Right atrium auricular region (tissue), 2 donors: ENCODE measurements around the gene KIF20A. TPM values are rescaled to one million over a fixed set of nuclear protein-coding genes. Genes with fewer than 3 reads are reported as not detected.

Experiments used
- DNase-seq: peaks from one replicate; pipeline ENCODE4 v3.0.0-alpha.2; 2019; ENCODE audit warnings: low spot score
- H3K27ac ChIP-seq, 2 donors: fragments of 200-600 bp; sonication (generic); 1 replicate in 1 of 2; 2 replicates in 1 of 2; pipeline ENCODE4 v1.5.1; 2016 to 2019
- H3K27me3 ChIP-seq, 2 donors: fragments of 200-600 bp; sonication (generic); one replicate each; pipeline versions ENCODE4 v1.5.1 to v1.6.0; 2017 to 2019
- H3K36me3 ChIP-seq: fragments of 200-600 bp; sonication (generic); one replicate; pipeline ENCODE4 v1.5.1; 2016
- H3K4me1 ChIP-seq, 2 donors: fragments of 200-600 bp; sonication (generic); one replicate each; pipeline versions ENCODE4 v1.5.1 to v1.6.0; 2017 to 2019
- H3K4me3 ChIP-seq, 2 donors: fragments of 200-600 bp; sonication (generic); 1 replicate in 1 of 2; 2 replicates in 1 of 2; pipeline ENCODE4 v1.5.1; 2017 to 2019; ENCODE audit warnings: mild to moderate bottlenecking in 1 of 2, moderate library complexity in 1 of 2
- H3K9me3 ChIP-seq, 2 donors: fragments of 200-600 bp; sonication (generic); one replicate each; pipeline ENCODE4 v1.5.1; 2019
- total RNA-seq, 2 donors: library from RNA; depleted of rRNA; stranded (reverse); fragments of >200 nt; gene quantifications; one replicate each; pipeline ENCODE4 v1.1.0, GENCODE V29; 2016
- TF ChIP-seq, protein P1 (sequence below), 2 donors: fragments of 200-600 bp; sonication (generic); IDR thresholded peaks; one replicate each; pipeline ENCODE4 v1.5.1; 2019; ENCODE audit warnings: antibody characterized with exemption in 2 of 2

KIF20A gene
- total RNA-seq, result 1 to 10 TPM in 1 of 2 donors, under 1 TPM in 1; 0.12 to 4.3 TPM

DNA sequence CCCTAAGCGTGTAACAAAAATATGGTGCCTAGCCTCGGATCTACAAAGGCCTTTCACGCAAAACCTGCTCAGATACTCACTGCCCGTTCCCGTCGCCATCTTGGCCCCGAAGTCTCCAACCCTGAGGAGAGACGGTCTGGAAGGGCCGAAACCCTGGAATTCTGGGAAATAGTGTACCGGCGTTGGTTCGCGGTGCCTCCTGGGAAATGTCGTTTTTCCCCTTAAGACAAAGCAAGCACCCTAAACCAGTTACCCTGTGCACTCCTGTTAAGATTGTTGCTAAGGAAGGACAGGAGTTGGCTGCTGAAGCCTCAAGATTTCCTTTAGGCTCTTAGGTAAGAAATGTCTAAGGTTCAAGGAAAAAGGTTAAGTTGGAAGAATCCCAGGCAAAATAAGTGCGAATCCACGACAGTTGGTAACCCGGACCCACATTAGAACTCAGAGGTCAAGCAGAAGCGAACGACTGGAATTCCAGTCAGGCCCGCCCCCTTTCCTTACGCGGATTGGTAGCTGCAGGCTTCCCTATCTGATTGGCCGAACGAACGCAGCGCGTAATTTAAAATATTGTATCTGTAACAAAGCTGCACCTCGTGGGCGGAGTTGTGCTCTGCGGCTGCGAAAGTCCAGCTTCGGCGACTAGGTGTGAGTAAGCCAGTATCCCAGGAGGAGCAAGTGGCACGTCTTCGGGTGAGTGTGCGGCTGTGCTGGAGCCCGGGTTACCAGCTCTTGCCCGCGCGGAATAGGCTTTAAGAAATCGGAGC lies at the start of gene KIF20A, which contains the start of gene BRD8:
Gene KIF20A, plus strand, starts transcription at position 597 of the 761 bp plus-strand sequence. CDS start 569 bp downstream, outside the sequence.
Gene BRD8, minus strand, starts transcription at position 115 of the 761 bp plus-strand sequence. Its CDS starts 16 bp downstream, at position 99.
- DNase-seq, result peak; percentile 98
- Histone ChIP-seq H3K9me3 (no peaks in the 10 kb centered on the region), H3K27ac (peak within 1 kb of the TSS; percentile 89 to 91), H3K27me3 (no peaks in the 10 kb centered on the region), H3K4me1 (peaks cover 0 to 19% of the 10 kb centered on the region in 2 donors), H3K4me3 (peak within 1 kb of the TSS; percentile 77 to 94), H3K36me3 (peaks cover 23% of the 10 kb centered on the region)
- TF ChIP-seq, protein P1, sequence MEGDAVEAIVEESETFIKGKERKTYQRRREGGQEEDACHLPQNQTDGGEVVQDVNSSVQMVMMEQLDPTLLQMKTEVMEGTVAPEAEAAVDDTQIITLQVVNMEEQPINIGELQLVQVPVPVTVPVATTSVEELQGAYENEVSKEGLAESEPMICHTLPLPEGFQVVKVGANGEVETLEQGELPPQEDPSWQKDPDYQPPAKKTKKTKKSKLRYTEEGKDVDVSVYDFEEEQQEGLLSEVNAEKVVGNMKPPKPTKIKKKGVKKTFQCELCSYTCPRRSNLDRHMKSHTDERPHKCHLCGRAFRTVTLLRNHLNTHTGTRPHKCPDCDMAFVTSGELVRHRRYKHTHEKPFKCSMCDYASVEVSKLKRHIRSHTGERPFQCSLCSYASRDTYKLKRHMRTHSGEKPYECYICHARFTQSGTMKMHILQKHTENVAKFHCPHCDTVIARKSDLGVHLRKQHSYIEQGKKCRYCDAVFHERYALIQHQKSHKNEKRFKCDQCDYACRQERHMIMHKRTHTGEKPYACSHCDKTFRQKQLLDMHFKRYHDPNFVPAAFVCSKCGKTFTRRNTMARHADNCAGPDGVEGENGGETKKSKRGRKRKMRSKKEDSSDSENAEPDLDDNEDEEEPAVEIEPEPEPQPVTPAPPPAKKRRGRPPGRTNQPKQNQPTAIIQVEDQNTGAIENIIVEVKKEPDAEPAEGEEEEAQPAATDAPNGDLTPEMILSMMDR (IDR thresholded peaks at IDR 0.05), result no peak

DNA sequence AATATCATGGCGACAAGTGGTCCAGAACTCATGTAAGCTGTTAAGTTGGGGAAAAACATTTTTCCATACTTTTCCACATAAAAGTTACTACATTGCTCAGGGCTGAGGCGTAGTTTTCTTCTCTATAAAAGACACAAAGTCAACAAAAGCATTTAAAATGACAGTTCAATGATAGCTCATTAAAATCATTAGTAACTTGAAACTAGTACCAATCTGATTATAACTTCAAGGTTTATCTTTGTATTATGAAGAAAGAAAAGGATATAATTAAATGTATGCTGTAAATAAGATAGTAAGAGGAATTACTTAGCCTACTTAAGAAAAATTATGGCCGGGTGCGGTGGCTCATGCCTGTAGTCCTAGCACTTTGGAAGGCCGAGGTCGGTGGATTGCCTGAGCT lies 49.6 kb upstream of the KIF20A start:
- Histone ChIP-seq H3K27me3 (no peaks in the 10 kb centered on the region), H3K9me3 (no peaks in the 10 kb centered on the region), H3K4me3 (no peak overlapping the region), H3K27ac (no peak overlapping the region), H3K4me1 (no peaks in the 10 kb centered on the region), H3K36me3 (no peaks in the 10 kb centered on the region)
- TF ChIP-seq, protein P1 (IDR thresholded peaks at IDR 0.05), result no peak
- no peak for DNase-seq

DNA sequence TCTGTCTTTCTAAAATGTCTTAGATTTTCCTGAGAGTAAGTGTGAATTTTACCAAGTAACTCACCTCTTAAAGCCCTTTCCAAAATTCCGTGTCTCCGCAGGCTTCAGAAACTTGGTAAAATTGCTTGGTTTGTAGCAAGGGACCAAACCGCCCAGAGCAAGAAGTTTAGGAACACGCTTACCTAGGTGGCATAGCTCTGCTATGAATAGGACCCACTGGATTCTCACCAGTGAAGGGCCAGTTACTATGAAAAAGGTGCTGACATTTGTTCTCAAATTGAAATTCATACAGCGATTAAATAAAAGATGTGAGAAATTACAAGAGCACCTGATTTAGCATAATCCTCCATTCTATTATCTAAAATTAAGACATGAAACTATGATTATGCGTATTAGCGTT lies 46.4 kb upstream of the KIF20A start:
- TF ChIP-seq, protein P1 (IDR thresholded peaks at IDR 0.05), result no peak
- Histone ChIP-seq H3K9me3 (no peaks in the 10 kb centered on the region), H3K36me3 (no peaks in the 10 kb centered on the region), H3K4me1 (no peaks in the 10 kb centered on the region), H3K27ac (no peak overlapping the region), H3K4me3 (no peak overlapping the region), H3K27me3 (no peaks in the 10 kb centered on the region)
- no peak for DNase-seq

DNA sequence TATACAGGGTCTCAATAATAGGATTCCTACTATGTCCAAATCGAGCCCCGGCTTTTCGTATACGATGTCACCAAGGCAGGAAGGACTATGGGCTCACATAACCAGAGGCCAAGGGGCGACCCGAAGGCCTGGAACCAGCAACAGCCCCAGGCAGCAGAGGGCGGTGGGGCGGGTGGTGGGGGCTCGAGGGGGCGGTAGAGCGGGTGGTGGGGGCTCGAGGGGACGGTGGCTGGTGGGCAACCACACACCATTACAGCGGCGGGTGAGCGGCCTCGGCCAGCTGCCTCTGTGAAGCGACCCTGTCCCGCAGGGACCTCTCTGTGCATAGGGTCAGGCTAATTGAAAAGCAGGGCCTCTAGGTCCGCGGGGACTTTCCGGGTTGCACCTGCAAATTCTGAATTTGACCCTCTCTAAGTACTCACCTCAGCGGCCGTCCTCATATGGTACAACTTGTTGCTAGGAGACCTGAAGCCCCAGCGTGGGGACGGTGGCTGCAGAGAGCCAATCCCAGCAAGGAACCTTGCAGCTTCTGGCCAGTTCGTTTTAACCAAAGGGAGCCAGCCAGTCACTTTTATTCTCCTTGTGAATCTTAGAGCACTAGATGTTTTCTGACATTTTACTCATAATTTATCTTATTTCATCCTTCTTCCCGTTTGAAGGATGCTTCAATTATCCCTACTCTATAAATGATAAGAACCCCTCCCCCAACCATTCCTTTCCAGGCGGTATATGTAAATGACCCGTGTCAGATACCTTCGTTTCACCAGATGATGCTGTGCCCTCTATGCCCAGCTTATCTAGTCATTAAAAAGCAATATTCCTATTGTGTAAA lies 39.7 kb upstream of the KIF20A start, which contains the start of gene NME5:
Gene NME5, minus strand, starts transcription at position 480 of the 832 bp plus-strand sequence. CDS start 648 bp downstream, outside the sequence.
- DNase-seq, result no peak
- Histone ChIP-seq H3K27me3 (no peaks in the 10 kb centered on the region), H3K4me1 (peaks cover 0 to 9% of the 10 kb centered on the region in 2 donors), H3K4me3 (peak within 1 kb of the TSS; percentile 61 to 66), H3K9me3 (no peaks in the 10 kb centered on the region), H3K27ac (no peak within 1 kb of the TSS), H3K36me3 (no peaks in the 10 kb centered on the region)
- TF ChIP-seq, protein P1 (IDR thresholded peaks at IDR 0.05), result no peak

DNA sequence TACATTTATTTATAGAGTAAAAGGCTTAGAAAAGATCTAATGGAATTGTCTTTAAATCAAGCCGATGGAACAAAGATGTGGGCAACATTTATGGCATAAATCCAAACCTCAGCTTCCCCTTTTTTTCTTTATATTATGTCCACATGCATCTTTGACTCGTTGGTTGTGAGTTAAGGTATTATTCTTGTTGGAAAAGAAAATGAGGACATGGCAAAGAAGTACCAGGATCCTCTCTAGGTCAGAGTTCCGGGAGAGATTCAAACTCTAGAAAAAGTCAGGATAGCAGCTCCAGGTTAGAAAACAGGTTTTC lies 39.2 kb upstream of the KIF20A start:
- TF ChIP-seq, protein P1 (IDR thresholded peaks at IDR 0.05), result no peak
- Histone ChIP-seq H3K27ac (no peak overlapping the region), H3K4me3 (peak overlapping the region; percentile 61 to 66), H3K27me3 (no peaks in the 10 kb centered on the region), H3K36me3 (no peaks in the 10 kb centered on the region), H3K9me3 (no peaks in the 10 kb centered on the region), H3K4me1 (peaks cover 0 to 9% of the 10 kb centered on the region in 2 donors)
- no peak for DNase-seq
